ENCODE data around the gene TSPAN18. TPM values are rescaled to one million over a fixed set of nuclear protein-coding genes. Genes with fewer than 3 reads are reported as not detected.

The TSPAN18 gene
- total and polyA plus RNA-seq, 10 of the 15 experiments (the other 5 are each of a cell fraction or from before 2014, with no cell fraction given), result 0.02 to 0.77 (median 0.13) TPM; not detected in 1

- Histone ChIP-seq H3K27ac (ENCODE audit: control insufficient read depth, insufficient read depth) (no peak overlapping the region), H3K4me2 (ENCODE audit: control insufficient read depth, insufficient read depth) (no peak overlapping the region), H3K27me3 (replicated peaks in 1 of 2; ENCODE audit: control insufficient read depth in 2 of 2, insufficient read depth in 2 of 2, low read length in 1 of 2) (peaks cover 2 to 4% of the 10 kb centered on the region in 2 experiments; a peak in 3 of 4 replicates), H3K4me1 (ENCODE audit: control insufficient read depth, insufficient read depth, low read length) (no peaks in the 10 kb centered on the region), H3K9ac (ENCODE audit: control insufficient read depth, insufficient read depth, low read length) (no peak overlapping the region), H2AFZ (ENCODE audit: control insufficient read depth, low read depth, low read length) (no peak overlapping the region), H3K36me3 (ENCODE audit: control insufficient read depth in 2 of 2, insufficient read depth in 2 of 2, low read length in 1 of 2) (no peaks in the 10 kb centered on the region), H4K20me1 (ENCODE audit: control insufficient read depth, insufficient read depth) (no peaks in the 10 kb centered on the region; the same call in 1 of the 2 replicates), H3K9me3 (replicated peaks; ENCODE audit: control insufficient read depth, insufficient read depth, low read length) (no peaks in the 10 kb centered on the region; the same call in 2 of the 3 replicates), H3K79me2 (ENCODE audit: control insufficient read depth, insufficient read depth, low read length) (no peaks in the 10 kb centered on the region), H3K4me3 (no peak overlapping the region)
- CTCF ChIA-PET, result no interaction called here
- POLR2A ChIA-PET, result no interaction called here
- intact Hi-C loops (cut with micrococcal nuclease; ENCODE audit: unreplicated experiment), result no loop called here
- in situ Hi-C loops (cut with MboI), result no loop called here
- WGBS (ENCODE audit: insufficient coverage, insufficient replicate concordance, low lambda C conversion rate, missing lambda C conversion rate), result 36% methylated on average over 6 of the region's 6 CpGs
- FAIRE-seq, result no peak
- RAD21 ChIA-PET (ENCODE audit: unreplicated experiment), result no interaction called here
- ATAC-seq, result no peak
- DNase-seq (ENCODE audit: low read depth, low spot score), result no peak
- no TSS peak for BruUV-seq (replicated peaks)
- SMC1A ChIA-PET (ENCODE audit: uncharacterized antibody, unreplicated experiment), result no interaction called here
- no peak for TF ChIP-seq PML (IDR thresholded peaks at IDR 0.05; ENCODE audit: low read length)
- no peak for TF ChIP-seq TCF3 (IDR thresholded peaks at IDR 0.05; ENCODE audit: borderline replicate concordance, insufficient read depth, low read depth, low read length)
- TF ChIP-seq TCF7 (IDR thresholded peaks at IDR 0.05; ENCODE audit: borderline replicate concordance), result no peak
- TF ChIP-seq, protein P1, sequence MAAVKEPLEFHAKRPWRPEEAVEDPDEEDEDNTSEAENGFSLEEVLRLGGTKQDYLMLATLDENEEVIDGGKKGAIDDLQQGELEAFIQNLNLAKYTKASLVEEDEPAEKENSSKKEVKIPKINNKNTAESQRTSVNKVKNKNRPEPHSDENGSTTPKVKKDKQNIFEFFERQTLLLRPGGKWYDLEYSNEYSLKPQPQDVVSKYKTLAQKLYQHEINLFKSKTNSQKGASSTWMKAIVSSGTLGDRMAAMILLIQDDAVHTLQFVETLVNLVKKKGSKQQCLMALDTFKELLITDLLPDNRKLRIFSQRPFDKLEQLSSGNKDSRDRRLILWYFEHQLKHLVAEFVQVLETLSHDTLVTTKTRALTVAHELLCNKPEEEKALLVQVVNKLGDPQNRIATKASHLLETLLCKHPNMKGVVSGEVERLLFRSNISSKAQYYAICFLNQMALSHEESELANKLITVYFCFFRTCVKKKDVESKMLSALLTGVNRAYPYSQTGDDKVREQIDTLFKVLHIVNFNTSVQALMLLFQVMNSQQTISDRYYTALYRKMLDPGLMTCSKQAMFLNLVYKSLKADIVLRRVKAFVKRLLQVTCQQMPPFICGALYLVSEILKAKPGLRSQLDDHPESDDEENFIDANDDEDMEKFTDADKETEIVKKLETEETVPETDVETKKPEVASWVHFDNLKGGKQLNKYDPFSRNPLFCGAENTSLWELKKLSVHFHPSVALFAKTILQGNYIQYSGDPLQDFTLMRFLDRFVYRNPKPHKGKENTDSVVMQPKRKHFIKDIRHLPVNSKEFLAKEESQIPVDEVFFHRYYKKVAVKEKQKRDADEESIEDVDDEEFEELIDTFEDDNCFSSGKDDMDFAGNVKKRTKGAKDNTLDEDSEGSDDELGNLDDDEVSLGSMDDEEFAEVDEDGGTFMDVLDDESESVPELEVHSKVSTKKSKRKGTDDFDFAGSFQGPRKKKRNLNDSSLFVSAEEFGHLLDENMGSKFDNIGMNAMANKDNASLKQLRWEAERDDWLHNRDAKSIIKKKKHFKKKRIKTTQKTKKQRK (IDR thresholded peaks at IDR 0.05; ENCODE audit: low read depth, low read length), result no peak
- TF ChIP-seq BACH1 (IDR thresholded peaks at IDR 0.05; ENCODE audit: borderline replicate concordance), result no peak
- no peak for TF ChIP-seq ZBTB33 (IDR thresholded peaks at IDR 0.05)
- TF ChIP-seq, protein P2, sequence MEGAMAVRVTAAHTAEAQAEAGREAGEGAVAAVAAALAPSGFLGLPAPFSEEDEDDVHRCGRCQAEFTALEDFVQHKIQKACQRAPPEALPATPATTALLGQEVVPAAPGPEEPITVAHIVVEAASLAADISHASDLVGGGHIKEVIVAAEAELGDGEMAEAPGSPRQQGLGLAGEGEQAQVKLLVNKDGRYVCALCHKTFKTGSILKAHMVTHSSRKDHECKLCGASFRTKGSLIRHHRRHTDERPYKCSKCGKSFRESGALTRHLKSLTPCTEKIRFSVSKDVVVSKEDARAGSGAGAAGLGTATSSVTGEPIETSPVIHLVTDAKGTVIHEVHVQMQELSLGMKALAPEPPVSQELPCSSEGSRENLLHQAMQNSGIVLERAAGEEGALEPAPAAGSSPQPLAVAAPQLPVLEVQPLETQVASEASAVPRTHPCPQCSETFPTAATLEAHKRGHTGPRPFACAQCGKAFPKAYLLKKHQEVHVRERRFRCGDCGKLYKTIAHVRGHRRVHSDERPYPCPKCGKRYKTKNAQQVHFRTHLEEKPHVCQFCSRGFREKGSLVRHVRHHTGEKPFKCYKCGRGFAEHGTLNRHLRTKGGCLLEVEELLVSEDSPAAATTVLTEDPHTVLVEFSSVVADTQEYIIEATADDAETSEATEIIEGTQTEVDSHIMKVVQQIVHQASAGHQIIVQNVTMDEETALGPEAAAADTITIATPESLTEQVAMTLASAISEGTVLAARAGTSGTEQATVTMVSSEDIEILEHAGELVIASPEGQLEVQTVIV (IDR thresholded peaks at IDR 0.05; ENCODE audit: borderline replicate concordance, partially characterized antibody), result no peak
- no peak for TF ChIP-seq MTA2 (IDR thresholded peaks at IDR 0.05; ENCODE audit: low read depth)
- no peak for TF ChIP-seq ZBTB4 (CRISPR knock-in tag; IDR thresholded peaks at IDR 0.05)
- TF ChIP-seq IRF5 (IDR thresholded peaks at IDR 0.05; ENCODE audit: borderline replicate concordance), result no peak
These were observed 10.5 kb upstream of the TSPAN18 start for GRCh38 chr11:44716256-44716655.
